ENCODE measurements around the gene GPANK1.

GPANK1 gene

GRCh38 chr6:31639449-31639861 lies 25.3 kb downstream of the GPANK1 start:
- DNase-seq (ENCODE audit: low read depth), result peak; percentile 32

GRCh38 chr6:31639043-31639442 lies 25.8 kb downstream of the GPANK1 start:
- DNase-seq (ENCODE audit: low read depth), result no peak

- no peak for DNase-seq (ENCODE audit: low read depth)
Observed at GRCh38 chr6:31636698-31637596, 27.9 kb downstream of the GPANK1 start.

- DNase-seq (ENCODE audit: low read depth), result no peak
Observed at GRCh38 chr6:31634969-31635575, 29.7 kb downstream of the GPANK1 start.

GRCh38 chr6:31634131-31634530 lies 30.7 kb downstream of the GPANK1 start:
- peak; percentile 29 for DNase-seq (ENCODE audit: low read depth)

- DNase-seq (ENCODE audit: low read depth), result no peak
Observed at GRCh38 chr6:31633447-31633846, 31.4 kb downstream of the GPANK1 start.

- no peak for DNase-seq (ENCODE audit: low read depth)
Observed at GRCh38 chr6:31632279-31632946, 32.4 kb downstream of the GPANK1 start.

GRCh38 chr6:31631681-31632278 lies 33.0 kb downstream of the GPANK1 start:
- no peak for DNase-seq (ENCODE audit: low read depth)

GRCh38 chr6:31631209-31631608 lies 33.6 kb downstream of the GPANK1 start:
- no peak for DNase-seq (ENCODE audit: low read depth)

GRCh38 chr6:31630177-31630934 lies 34.4 kb downstream of the GPANK1 start:
- DNase-seq (ENCODE audit: low read depth), result no peak

- no peak for DNase-seq (ENCODE audit: low read depth)
Observed at GRCh38 chr6:31629014-31629413, 35.8 kb downstream of the GPANK1 start.

- no peak for DNase-seq (ENCODE audit: low read depth)
Observed at GRCh38 chr6:31627690-31628287, 37.0 kb downstream of the GPANK1 start.

GRCh38 chr6:31626952-31627351 lies 37.8 kb downstream of the GPANK1 start:
- DNase-seq (ENCODE audit: low read depth), result no peak

GRCh38 chr6:31624070-31624469 lies 40.7 kb downstream of the GPANK1 start:
- no peak for DNase-seq (ENCODE audit: low read depth)

- no peak for DNase-seq (ENCODE audit: low read depth)
Observed at GRCh38 chr6:31622684-31623091, 42.1 kb downstream of the GPANK1 start.

- DNase-seq (ENCODE audit: low read depth), result no peak
Observed at GRCh38 chr6:31621991-31622390, 42.8 kb downstream of the GPANK1 start.

GRCh38 chr6:31621320-31621939 lies 43.4 kb downstream of the GPANK1 start:
- no peak for DNase-seq (ENCODE audit: low read depth)

- DNase-seq (ENCODE audit: low read depth), result no peak
Observed at GRCh38 chr6:31620586-31621319, 44.0 kb downstream of the GPANK1 start, which contains the start of gene PRRC2A. Gene PRRC2A (plus strand): TSS chr6:31620715. CDS start chr6:31622790, 2,075 bp downstream.

GRCh38 chr6:31619805-31620585 lies 44.8 kb downstream of the GPANK1 start:
- DNase-seq (ENCODE audit: low read depth), result peak; percentile 100

Data from fibroblast of gingiva (primary cell).